Body of pancreas (tissue), 4 donors: ENCODE results near the gene RNF212. TPM values are rescaled to one million over a fixed set of nuclear protein-coding genes. Genes with fewer than 3 reads are reported as not detected.
A peak's percentile ranks its signal among the peaks of the same experiment; 100 is the strongest.

Experiments
- ATAC-seq: fragments of 150-250 bp; one replicate; pipeline ENCODE4 v1.9.1; 2016
- DNase-seq, 4 donors: peaks; one replicate each; pipeline ENCODE4 v3.0.0-alpha.2; 2019
- H3K27ac ChIP-seq, 4 donors: fragments of 200-600 bp; sonication (generic); 1 replicate in 3 of 4; 2 replicates in 1 of 4; pipeline versions ENCODE4 v1.5.1 to v1.6.1; 2016 to 2019; ENCODE audit warnings: mild to moderate bottlenecking in 1 of 4, mixed read lengths in 1 of 4, moderate library complexity in 1 of 4
- H3K27me3 ChIP-seq, 2 donors: fragments of 200-600 bp; sonication (generic); one replicate each; pipeline ENCODE4 v1.6.0; 2016; ENCODE audit warnings: mild to moderate bottlenecking in 1 of 2
- H3K36me3 ChIP-seq, 2 donors: fragments of 200-600 bp; sonication (generic); replicated peaks in 1 of 2; 2 replicates each; pipeline ENCODE4 v1.5.1; 2016; ENCODE audit warnings: low read depth in 2 of 2; ENCODE audit not compliant: insufficient read depth in 1 of 2
- H3K4me1 ChIP-seq: fragments of 200-600 bp; sonication (generic); one replicate; pipeline ENCODE4 v1.6.0; 2016
- H3K4me3 ChIP-seq, 2 donors: fragments of 200-600 bp; sonication (generic); 1 replicate in 1 of 2; 2 replicates in 1 of 2; pipeline ENCODE4 v1.5.1; 2016 to 2019
- H3K9me3 ChIP-seq, 3 donors: fragments of 200-600 bp; sonication (generic); 1 replicate in 2 of 3; 2 replicates in 1 of 3; pipeline ENCODE4 v1.5.1; 2016
- CTCF ChIP-seq, 7 experiments: fragments of 450-650 bp in 4 of 7; fragments of 200-600 bp in 3 of 7; sonication (generic) in 3 of 7; IDR thresholded peaks; one replicate each; pipeline ENCODE4 v1.5.1; 2016 to 2019; ENCODE audit warnings: antibody characterized with exemption in 7 of 7
- POLR2A ChIP-seq, 3 donors: fragments of 450-650 bp; IDR thresholded peaks; one replicate each; pipeline ENCODE4 v1.6.1; 2016; ENCODE audit warnings: antibody characterized with exemption in 3 of 3, mild to moderate bottlenecking in 2 of 3
- WGBS, 2 donors: methylation state at CpG; one replicate each; pipeline ENCODE4 v1.1.5; 2017; 5-methylcytosine and 5-hydroxymethylcytosine counted together
- intact Hi-C: fragments of 100-400 bp; cut with DNase I; formaldehyde crosslinking; loops from one replicate; pipeline ENCODE4 v1.15.1; 2023
- total RNA-seq, 2 donors: library from RNA; depleted of rRNA; stranded (reverse); fragments of >200 nt; gene quantifications; one replicate each; pipeline ENCODE4 v1.1.0, GENCODE V29; 2016

Gene RNF212
- total RNA-seq, 2 donors from 2014 or later: 8.2 to 20.5 TPM

DNA sequence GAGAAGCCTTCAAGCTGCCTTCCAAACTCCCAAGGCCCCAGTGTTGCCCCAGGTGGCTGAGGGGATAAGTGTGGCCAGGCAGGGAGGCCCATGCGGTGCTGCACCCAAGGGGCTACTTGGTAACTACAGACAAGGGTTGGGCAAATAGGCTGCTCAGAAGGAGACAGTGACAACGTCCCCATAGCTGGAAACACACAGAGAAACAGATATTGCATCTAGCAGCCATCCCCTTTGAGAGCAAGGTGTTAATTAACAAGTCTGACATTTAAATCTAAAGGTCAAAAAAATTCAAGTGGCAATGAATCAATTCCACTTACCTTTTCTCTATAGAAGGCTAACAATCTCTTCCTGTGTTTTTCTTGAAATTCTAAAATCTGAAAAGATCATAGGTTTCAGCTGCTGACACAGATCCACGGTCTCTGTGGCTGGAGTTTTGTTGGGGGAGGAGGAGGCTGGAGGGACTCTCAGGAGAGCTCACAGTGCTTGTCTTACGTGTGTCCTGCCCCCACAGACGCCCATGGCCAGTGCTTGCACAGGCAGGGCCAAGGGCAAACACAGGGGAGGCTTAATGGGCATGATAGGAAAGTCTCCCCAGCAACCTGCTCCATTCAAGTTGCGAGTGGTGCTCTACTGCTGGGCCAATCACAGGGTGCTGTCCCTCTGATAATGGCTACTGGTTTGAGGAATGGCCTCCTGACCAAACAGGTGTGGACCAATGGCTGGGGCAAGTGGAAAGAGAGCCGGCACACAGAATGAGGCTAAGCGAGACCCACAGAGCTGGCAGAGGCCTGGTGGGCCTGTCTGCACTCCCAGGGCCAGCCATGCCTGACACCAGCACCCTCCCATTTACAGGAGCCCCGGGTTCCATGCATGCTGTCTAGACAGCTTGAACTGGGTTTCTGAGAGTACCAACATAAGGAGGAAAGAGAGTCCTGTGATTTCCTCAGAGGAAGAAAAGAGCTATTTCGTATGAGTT, 22.6 kb downstream of the RNF212 start:
- TF ChIP-seq POLR2A (IDR thresholded peaks at IDR 0.05) (no peak), CTCF (IDR thresholded peaks at IDR 0.05) (no peak)

DNA sequence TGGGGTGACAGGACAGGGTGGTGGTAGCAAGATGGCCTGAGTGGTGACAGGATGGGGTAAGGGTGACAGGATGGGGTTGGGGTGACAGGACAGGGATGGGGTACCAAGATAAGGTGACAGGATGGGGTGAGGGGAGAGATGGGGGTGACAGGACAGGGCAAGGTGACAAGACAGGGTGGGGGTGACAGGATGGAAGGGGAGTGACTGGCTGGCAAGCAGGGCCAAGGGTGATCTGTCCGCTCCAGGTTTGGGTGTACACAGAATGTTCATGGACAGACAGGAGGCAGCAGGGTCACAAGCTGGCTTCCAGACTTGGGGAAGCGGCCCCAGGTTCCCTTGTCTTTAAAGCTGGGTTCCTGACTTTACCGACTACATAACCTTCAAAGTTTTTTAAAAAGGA, 23.3 kb downstream of the RNF212 start:
- DNase-seq (no peak), ATAC-seq (no peak)
- H3K36me3 ChIP-seq: no peaks in the 10 kb centered on the region
- H3K27ac ChIP-seq: no peak overlapping the region
- no peaks in the 10 kb centered on the region for H3K27me3 ChIP-seq
- WGBS, 2 donors: 97 to 98% methylated on average over 3 of the region's 3 CpGs
- TF ChIP-seq CTCF (IDR thresholded peaks at IDR 0.05) (no peak), POLR2A (IDR thresholded peaks at IDR 0.05) (no peak)
- no peak overlapping the region for H3K4me3 ChIP-seq
- H3K9me3 ChIP-seq: peaks cover 0 to 5% (median 0%) of the 10 kb centered on the region in 3 donors
- no peaks in the 10 kb centered on the region for H3K4me1 ChIP-seq
- intact Hi-C loops: no loop called here

More for the DNA sequence above, 22.6 kb downstream of the RNF212 start:
- no peak overlapping the region for H3K4me3 ChIP-seq
- peaks cover 0 to 5% (median 0%) of the 10 kb centered on the region in 3 donors for H3K9me3 ChIP-seq
- no peaks in the 10 kb centered on the region for H3K36me3 ChIP-seq
- H3K27ac ChIP-seq: no peak overlapping the region
- H3K4me1 ChIP-seq: no peaks in the 10 kb centered on the region
- intact Hi-C loops: no loop called here
- DNase-seq (peak in 1 of 4 donors; percentile 4), ATAC-seq (no peak)
- no peaks in the 10 kb centered on the region for H3K27me3 ChIP-seq
- WGBS, 2 donors: 90 to 92% methylated on average over 10 of the region's 10 CpGs

DNA sequence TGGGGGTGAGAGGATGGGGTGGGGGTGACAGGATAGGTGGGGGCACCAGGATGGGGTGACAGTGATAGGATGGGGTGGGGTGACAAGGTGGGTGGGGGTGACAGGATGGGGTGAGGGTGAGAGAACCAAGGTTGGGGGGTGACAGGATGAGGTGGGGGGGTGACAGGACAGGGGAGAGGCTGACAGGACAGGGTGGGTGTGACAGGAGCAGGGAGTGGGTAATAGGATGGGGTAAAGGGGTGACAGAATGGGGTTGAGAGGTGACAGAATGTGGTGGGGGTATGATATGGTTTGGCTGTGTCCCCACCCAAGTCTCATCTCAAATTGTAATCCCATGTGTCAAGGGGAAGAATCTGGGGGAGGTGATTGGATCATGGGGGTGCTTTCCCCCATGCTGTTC, 26.0 kb downstream of the RNF212 start:
- no peak overlapping the region for H3K4me3 ChIP-seq
- no peaks in the 10 kb centered on the region for H3K27me3 ChIP-seq
- H3K4me1 ChIP-seq: peaks cover 12% of the 10 kb centered on the region
- H3K27ac ChIP-seq: no peak overlapping the region
- H3K9me3 ChIP-seq: peaks cover 0 to 5% (median 0%) of the 10 kb centered on the region in 3 donors
- no peaks in the 10 kb centered on the region for H3K36me3 ChIP-seq
- no peak for ATAC-seq
- DNase-seq: no peak
- intact Hi-C loops: no loop called here
- TF ChIP-seq CTCF (IDR thresholded peaks at IDR 0.05) (no peak), POLR2A (IDR thresholded peaks at IDR 0.05) (no peak)

- TF ChIP-seq CTCF (IDR thresholded peaks at IDR 0.05) (no peak), POLR2A (IDR thresholded peaks at IDR 0.05) (no peak)
- no peak overlapping the region for H3K4me3 ChIP-seq
- no peaks in the 10 kb centered on the region for H3K27me3 ChIP-seq
- ATAC-seq (no peak), DNase-seq (no peak)
- 82 to 92% methylated on average over 5 to 8 of the region's 8 CpGs for WGBS, 2 donors
- H3K4me1 ChIP-seq: peaks cover 22% of the 10 kb centered on the region
- no peaks in the 10 kb centered on the region for H3K36me3 ChIP-seq
- peaks cover 0 to 5% (median 0%) of the 10 kb centered on the region in 3 donors for H3K9me3 ChIP-seq
- intact Hi-C loops: no loop called here
- H3K27ac ChIP-seq: no peak overlapping the region
Observed at GRCh38 chr4:1086011-1086410, 27.4 kb downstream of the RNF212 start.
